Tibial artery (tissue), 4 donors: ENCODE results near the gene BAHCC1.

Experiments used
- DNase-seq, 2 donors: peaks; one replicate each; pipeline ENCODE4 v3.0.0-alpha.2; 2019
- H3K27ac ChIP-seq, 2 donors: fragments of 200-600 bp; sonication (generic) in 1 of 2; 1 replicate in 1 of 2; 2 replicates in 1 of 2; pipeline ENCODE4 v1.5.1; 2018 to 2019; ENCODE audit warnings: mild to moderate bottlenecking in 1 of 2
- H3K27me3 ChIP-seq, 2 donors: fragments of 200-600 bp; sonication (generic) in 1 of 2; one replicate each; pipeline versions ENCODE4 v1.5.1 to v1.6.0; 2016 to 2019
- H3K36me3 ChIP-seq, 3 donors: fragments of 200-600 bp; sonication (generic) in 2 of 3; one replicate each; pipeline ENCODE4 v1.5.1; 2016 to 2019; ENCODE audit warnings: mild to moderate bottlenecking in 2 of 3
- H3K4me1 ChIP-seq, 4 donors: fragments of 200-600 bp; sonication (generic) in 2 of 4; 1 replicate in 3 of 4; 2 replicates in 1 of 4; pipeline ENCODE4 v1.5.1; 2016 to 2019
- H3K4me3 ChIP-seq, 2 donors: fragments of 200-600 bp; sonication (generic) in 1 of 2; 1 replicate in 1 of 2; 2 replicates in 1 of 2; pipeline ENCODE4 v1.5.1; 2018 to 2019; ENCODE audit warnings: mild to moderate bottlenecking in 2 of 2
- H3K9me3 ChIP-seq, 3 donors: fragments of 200-600 bp; sonication (generic) in 1 of 3; one replicate each; pipeline ENCODE4 v1.5.1; 2016 to 2019
- intact Hi-C: fragments of 100-400 bp; cut with DNase I; formaldehyde crosslinking; loops from one replicate; pipeline ENCODE4 v1.15.0; 2023; ENCODE audit warnings: low total_unique reads
- TF ChIP-seq, protein P1 (sequence below), 2 experiments: fragments of 200-600 bp in 1 of 2; fragments of 450-650 bp in 1 of 2; IDR thresholded peaks; one replicate each; pipeline ENCODE4 v1.5.1; 2017 to 2019; ENCODE audit warnings: antibody characterized with exemption in 2 of 2, mild to moderate bottlenecking in 1 of 2, moderate library complexity in 1 of 2

BAHCC1 gene

DNA sequence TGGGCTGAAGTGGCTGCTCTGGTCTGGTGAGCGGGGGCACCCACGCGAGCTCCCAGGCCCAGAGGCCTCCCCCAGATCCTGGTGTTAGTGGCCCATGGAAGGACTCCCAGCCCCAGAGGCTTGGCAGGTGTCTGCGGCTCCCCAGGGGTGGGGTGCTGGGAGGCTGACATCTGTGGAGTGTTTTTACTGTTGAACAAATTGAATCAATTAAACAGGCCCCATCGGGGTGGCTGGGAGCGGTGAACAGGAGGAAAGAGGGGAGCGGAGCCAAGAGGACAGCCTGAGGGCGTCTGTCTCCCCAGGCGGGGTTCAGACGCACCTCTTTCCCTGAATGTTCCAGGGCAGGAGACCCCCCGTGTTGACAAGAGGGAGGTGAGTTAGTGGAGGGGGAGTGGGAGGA, 87.4 kb downstream of the BAHCC1 start:
- TF ChIP-seq, protein P1, sequence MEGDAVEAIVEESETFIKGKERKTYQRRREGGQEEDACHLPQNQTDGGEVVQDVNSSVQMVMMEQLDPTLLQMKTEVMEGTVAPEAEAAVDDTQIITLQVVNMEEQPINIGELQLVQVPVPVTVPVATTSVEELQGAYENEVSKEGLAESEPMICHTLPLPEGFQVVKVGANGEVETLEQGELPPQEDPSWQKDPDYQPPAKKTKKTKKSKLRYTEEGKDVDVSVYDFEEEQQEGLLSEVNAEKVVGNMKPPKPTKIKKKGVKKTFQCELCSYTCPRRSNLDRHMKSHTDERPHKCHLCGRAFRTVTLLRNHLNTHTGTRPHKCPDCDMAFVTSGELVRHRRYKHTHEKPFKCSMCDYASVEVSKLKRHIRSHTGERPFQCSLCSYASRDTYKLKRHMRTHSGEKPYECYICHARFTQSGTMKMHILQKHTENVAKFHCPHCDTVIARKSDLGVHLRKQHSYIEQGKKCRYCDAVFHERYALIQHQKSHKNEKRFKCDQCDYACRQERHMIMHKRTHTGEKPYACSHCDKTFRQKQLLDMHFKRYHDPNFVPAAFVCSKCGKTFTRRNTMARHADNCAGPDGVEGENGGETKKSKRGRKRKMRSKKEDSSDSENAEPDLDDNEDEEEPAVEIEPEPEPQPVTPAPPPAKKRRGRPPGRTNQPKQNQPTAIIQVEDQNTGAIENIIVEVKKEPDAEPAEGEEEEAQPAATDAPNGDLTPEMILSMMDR (IDR thresholded peaks at IDR 0.05): no peak
- no peak for DNase-seq
- Histone ChIP-seq H3K9me3 (no peaks in the 10 kb centered on the region), H3K27me3 (peaks cover 0 to 7% of the 10 kb centered on the region in 2 donors), H3K36me3 (no peaks in the 10 kb centered on the region), H3K4me3 (no peak overlapping the region), H3K4me1 (peaks cover 0 to 45% (median 39%) of the 10 kb centered on the region in 4 donors), H3K27ac (no peak overlapping the region)
- intact Hi-C loops: loop anchor here (5.0 kb wide), 3 partner anchors 90 to 230 kb away; no protein-coding TSS in a partner anchor

DNA sequence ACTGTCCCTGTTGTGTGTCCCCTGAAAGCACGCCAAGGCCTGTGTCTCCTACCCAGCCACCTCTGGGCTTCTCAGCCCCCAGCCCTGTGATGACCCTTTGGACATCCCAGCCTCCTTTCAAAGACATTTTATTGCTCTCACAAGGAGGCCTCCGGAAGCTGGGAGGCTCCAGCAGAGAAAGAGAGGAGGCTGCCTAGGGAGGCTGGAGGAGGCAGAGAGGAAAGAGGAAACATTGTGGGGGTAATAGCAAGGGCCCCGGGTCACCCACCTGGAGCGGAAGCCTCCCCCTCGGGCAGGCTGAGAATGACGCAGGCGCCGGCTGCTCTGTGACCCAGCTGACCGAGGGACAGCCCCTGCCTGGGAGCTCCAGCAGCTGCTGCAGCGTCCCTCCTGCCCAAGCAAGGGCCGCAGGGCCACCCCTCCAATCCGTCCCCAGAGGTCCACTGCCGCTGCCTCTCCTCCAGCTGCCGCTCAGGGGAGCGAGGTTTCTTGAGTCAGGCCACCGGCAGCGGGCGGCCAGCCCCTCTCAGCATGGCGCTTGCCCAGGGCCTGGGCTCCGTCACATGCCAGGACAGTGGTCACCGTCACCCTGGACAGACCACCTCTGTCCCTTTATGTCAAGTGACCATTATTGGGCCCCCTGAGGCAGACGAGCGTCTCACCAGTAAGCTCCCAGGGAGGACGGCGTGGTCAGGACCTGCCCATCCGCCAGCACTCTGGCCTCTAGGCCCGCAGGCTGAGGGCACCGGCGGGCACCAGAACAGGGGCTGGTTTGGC, 88.0 kb downstream of the BAHCC1 start:
- TF ChIP-seq, protein P1 (IDR thresholded peaks at IDR 0.05): no peak
- Histone ChIP-seq H3K4me1 (peaks cover 0 to 51% (median 42%) of the 10 kb centered on the region in 4 donors), H3K27me3 (peaks cover 0 to 7% of the 10 kb centered on the region in 2 donors), H3K4me3 (peak overlapping the region in 1 of 2 donors; percentile 51), H3K9me3 (no peaks in the 10 kb centered on the region), H3K27ac (no peak overlapping the region), H3K36me3 (no peaks in the 10 kb centered on the region)
- intact Hi-C loops: loop anchor here (5.0 kb wide), 3 partner anchors 91 to 231 kb away; no protein-coding TSS in a partner anchor
- no peak for DNase-seq

DNA sequence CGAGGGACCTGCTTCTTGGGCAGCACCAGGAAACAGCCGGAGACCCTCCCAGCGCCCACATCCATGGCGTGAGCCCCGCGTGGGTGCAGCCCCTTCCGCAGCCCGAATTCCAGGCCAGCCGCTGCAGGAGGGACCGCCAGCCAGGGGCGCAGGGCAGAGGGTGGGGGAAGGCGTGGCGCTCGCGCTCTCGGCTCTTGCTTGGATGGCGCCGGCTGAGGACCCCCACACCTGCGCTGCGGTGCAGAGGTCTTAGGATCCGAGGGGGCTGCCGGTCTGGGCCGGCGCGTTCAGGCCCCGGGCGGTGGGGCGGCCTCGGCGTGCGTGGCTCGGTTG, 88.6 kb downstream of the BAHCC1 start:
- TF ChIP-seq, protein P1 (IDR thresholded peaks at IDR 0.05): no peak
- peaks cover 0 to 57% (median 47%) of the 10 kb centered on the region in 4 donors for H3K4me1 ChIP-seq
- peaks cover 0 to 7% of the 10 kb centered on the region in 2 donors for H3K27me3 ChIP-seq
- H3K9me3 ChIP-seq: no peaks in the 10 kb centered on the region
- H3K36me3 ChIP-seq: no peaks in the 10 kb centered on the region
- DNase-seq: no peak
- H3K27ac ChIP-seq: no peak overlapping the region
- H3K4me3 ChIP-seq: peak overlapping the region; percentile 40 to 51
- intact Hi-C loops: loop anchor here (5.0 kb wide), 3 partner anchors 92 to 232 kb away; no protein-coding TSS in a partner anchor

DNA sequence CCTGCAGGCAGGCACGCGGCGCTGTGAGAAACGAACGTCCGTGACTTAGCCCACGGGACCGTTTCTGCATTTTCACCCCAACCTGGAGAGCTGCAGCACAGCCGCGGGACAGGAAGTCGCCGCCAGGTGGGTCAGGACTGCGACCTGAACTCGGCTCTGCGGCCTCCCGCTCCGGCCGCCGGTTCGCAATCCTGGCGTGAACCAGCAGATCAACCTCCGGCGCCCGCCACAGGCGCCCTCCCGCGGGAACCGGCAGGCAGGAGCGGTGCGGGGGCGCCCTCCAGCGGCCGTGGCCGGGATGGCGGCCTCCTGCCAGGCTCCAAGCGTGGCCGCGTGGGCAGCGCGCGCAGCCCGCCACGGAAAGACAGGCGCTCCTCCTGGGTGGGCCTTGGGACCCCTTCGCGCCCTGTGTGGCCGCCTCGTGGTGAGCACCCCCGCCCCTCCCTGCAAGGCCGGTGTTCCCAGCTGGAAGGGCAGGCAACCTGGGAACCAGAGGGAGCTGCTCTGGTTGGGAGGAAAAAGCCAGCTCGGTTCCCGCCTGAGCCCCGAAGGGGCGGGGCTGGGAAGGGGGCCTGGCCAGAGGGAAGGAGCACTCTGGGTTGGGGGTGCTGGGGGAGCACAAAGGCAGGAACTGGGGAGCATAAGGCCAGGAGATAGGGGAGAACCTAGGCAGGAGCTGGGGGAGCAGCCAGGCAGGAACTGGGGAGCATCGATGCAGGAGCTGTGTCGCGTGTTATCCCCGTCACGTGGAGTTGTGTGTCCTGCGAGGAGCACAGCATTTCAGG, 89.1 kb downstream of the BAHCC1 start:
- no peak overlapping the region for H3K27ac ChIP-seq
- intact Hi-C loops: loop anchor here (5.0 kb wide), 3 partner anchors 92 to 232 kb away; no protein-coding TSS in a partner anchor
- H3K36me3 ChIP-seq: no peaks in the 10 kb centered on the region
- TF ChIP-seq, protein P1 (IDR thresholded peaks at IDR 0.05): peak; percentile 97 to 99
- no peaks in the 10 kb centered on the region for H3K9me3 ChIP-seq
- peak overlapping the region; percentile 40 to 51 for H3K4me3 ChIP-seq
- peaks cover 0 to 59% (median 52%) of the 10 kb centered on the region in 4 donors for H3K4me1 ChIP-seq
- H3K27me3 ChIP-seq: peaks cover 0 to 11% of the 10 kb centered on the region in 2 donors
- DNase-seq: peak; percentile 82 to 91

DNA sequence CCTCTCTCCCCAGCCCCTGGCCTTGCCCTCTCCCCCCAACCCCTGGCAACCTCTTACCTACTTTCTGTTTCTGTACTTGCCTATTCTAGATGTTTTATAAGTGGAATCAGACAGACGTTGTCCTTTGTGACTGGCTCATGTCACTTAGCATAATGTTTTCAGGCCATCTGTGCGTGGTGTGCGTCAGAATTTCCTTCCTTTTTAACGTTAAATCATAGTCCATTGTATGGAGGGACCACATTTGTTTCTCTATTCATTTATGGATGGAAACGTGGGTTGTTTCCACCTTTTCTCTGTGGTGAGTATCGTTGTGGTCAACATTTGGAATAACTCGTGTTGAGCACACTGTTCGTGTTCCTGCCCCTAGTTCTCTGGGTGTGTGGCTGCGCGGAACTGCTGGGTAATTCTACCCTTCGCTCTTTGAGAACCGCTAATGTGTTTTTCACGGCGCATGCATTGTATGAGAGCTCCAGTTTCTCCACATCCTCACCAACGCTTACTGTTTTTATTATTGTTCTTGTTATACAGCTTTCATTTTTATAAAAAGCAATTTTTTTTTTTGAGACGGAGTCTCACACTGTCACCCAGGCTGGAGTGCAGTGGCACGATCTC, 91.0 kb downstream of the BAHCC1 start:
- peaks cover 0 to 47% (median 38%) of the 10 kb centered on the region in 4 donors for H3K4me1 ChIP-seq
- H3K36me3 ChIP-seq: no peaks in the 10 kb centered on the region
- no peak overlapping the region for H3K4me3 ChIP-seq
- intact Hi-C loops: no loop called here
- TF ChIP-seq, protein P1 (IDR thresholded peaks at IDR 0.05): no peak
- no peak overlapping the region for H3K27ac ChIP-seq
- DNase-seq: no peak
- peaks cover 0 to 6% of the 10 kb centered on the region in 2 donors for H3K27me3 ChIP-seq
- no peaks in the 10 kb centered on the region for H3K9me3 ChIP-seq
